Activated CD4-positive, alpha-beta T cell treated with anti-CD3 and anti-CD28 coated beads for 36 hours (primary cell): ENCODE data around the gene ARL3. TPM values are rescaled to one million over a fixed set of nuclear protein-coding genes. Genes with fewer than 3 reads are reported as not detected.
"Not testable (repeated sequence)": the region's sequence is repeated elsewhere in the genome, so short reads cannot be mapped to it uniquely, and the experiment has no call there.

Source experiments
- ATAC-seq: fragments of 200-7000 bp; cut with Tn5 transposase; one replicate; pipeline ENCODE4 v1.10.0; 2021; ENCODE audit warnings: mild to moderate bottlenecking, moderate library complexity
- CTCF ChIA-PET: fragments of 350-600 bp; sonication (Branson Sonifier 250); formaldehyde crosslinking; loops from one replicate; lab custom pipeline; 2021; ENCODE audit warnings: antibody characterized with exemption; lab: Charles Lee
- POLR2A ChIA-PET: fragments of 350-600 bp; sonication (Branson Sonifier 250); formaldehyde crosslinking; loops from one replicate; lab custom pipeline; 2021; ENCODE audit warnings: antibody characterized with exemption, inconsistent platforms; lab: Charles Lee
- DNase-seq: peaks from one replicate; pipeline ENCODE4 v3.0.0-alpha.2; 2020
- H3K27ac Mint-ChIP-seq: one replicate; pipeline ENCODE4 v1.8.0; 2021; ENCODE audit warnings: mixed read lengths
- H3K27me3 Mint-ChIP-seq: one replicate; pipeline ENCODE4 v1.8.0; 2021; ENCODE audit warnings: mixed read lengths
- H3K36me3 Mint-ChIP-seq: one replicate; pipeline ENCODE4 v1.8.0; 2021; ENCODE audit warnings: low read depth, mixed read lengths
- H3K4me1 Mint-ChIP-seq: one replicate; pipeline ENCODE4 v1.8.0; 2021; ENCODE audit warnings: mixed read lengths
- H3K4me3 Mint-ChIP-seq: one replicate; pipeline ENCODE4 v1.8.0; 2021; ENCODE audit warnings: mild to moderate bottlenecking, moderate library complexity, mixed read lengths
- H3K9me3 Mint-ChIP-seq: one replicate; pipeline ENCODE4 v1.8.0; 2021; ENCODE audit warnings: low read depth, mixed read lengths
- intact Hi-C, 2 experiments: fragments of 100-400 bp; cut with DNase I in 1 of 2; cut with micrococcal nuclease in 1 of 2; formaldehyde crosslinking; loops; one replicate each; pipeline versions ENCODE4 v1.14.2 to v1.15.1; 2022 to 2024; cut with DNase I, micrococcal nuclease
- total RNA-seq, 2 experiments: library from RNA; stranded (reverse); gene quantifications; one replicate each; pipeline ENCODE4 v1.2.3, GENCODE V29; 2021

The ARL3 gene
- total RNA-seq, 2 experiments from 2014 or later: 6.4 to 6.9 TPM

- POLR2A ChIA-PET: interaction anchor here (0.5 kb wide), 1 partner anchor 24 kb away, joined by 3 read pairs; no protein-coding TSS in a partner anchor
- ATAC-seq: no peak
- CTCF ChIA-PET: interaction anchor here (0.7 to 1.4 kb wide), 2 partner anchors 8 to 76 kb away, joined by 3 read pairs; no protein-coding TSS in a partner anchor
- H3K27ac Mint-ChIP-seq: no peak overlapping the region
- H3K4me3 Mint-ChIP-seq: no peak overlapping the region
- DNase-seq: no peak
- intact Hi-C loops: no loop called here
- no peaks in the 10 kb centered on the region for H3K9me3 Mint-ChIP-seq
- H3K27me3 Mint-ChIP-seq: no peaks in the 10 kb centered on the region
- H3K36me3 Mint-ChIP-seq: peaks cover 44% of the 10 kb centered on the region
- peaks cover 44% of the 10 kb centered on the region for H3K4me1 Mint-ChIP-seq
Observed at GRCh38 chr10:102720337-102720736, 6.1 kb upstream of the ARL3 start.

GRCh38 chr10:102718220-102718619, 4.0 kb upstream of the ARL3 start:
- Mint-ChIP-seq H3K27me3 (no peaks in the 10 kb centered on the region), H3K9me3 (no peaks in the 10 kb centered on the region), H3K4me1 (peaks cover 47% of the 10 kb centered on the region), H3K36me3 (peaks cover 30% of the 10 kb centered on the region), H3K4me3 (no peak overlapping the region), H3K27ac (no peak overlapping the region)
- intact Hi-C loops: no loop called here
- ChIA-PET CTCF (no interaction called here), POLR2A (no interaction called here)
- ATAC-seq: no peak
- DNase-seq: no peak

- Mint-ChIP-seq H3K27ac (peak overlapping the region; percentile 1), H3K36me3 (peaks cover 29% of the 10 kb centered on the region), H3K4me1 (peaks cover 57% of the 10 kb centered on the region)
- H3K9me3 Mint-ChIP-seq, H3K4me3 Mint-ChIP-seq, intact Hi-C loops, POLR2A ChIA-PET, H3K27me3 Mint-ChIP-seq, DNase-seq, ATAC-seq: not testable (repeated sequence)
- CTCF ChIA-PET: interaction anchor here (1.0 kb wide), 1 partner anchor 25 kb away, joined by 3 read pairs; no protein-coding TSS in a partner anchor
Observed at GRCh38 chr10:102716900-102717565, 2.8 kb upstream of the ARL3 start.

- no peak for DNase-seq
- intact Hi-C loops: loop anchor here (2.0 kb wide), 4 partner anchors 213 to 681 kb away; partner anchors contain the start of genes ACTR1A (in 1 of the 2), ATP5MK (in 1 of the 2), PDCD11 (in 1 of the 2) and PPRC1 (in 1 of the 2)
- ChIA-PET CTCF (interaction anchor here (0.6 to 1.0 kb wide), 3 partner anchors 24 to 1498 kb away, joined by 3 to 5 read pairs (median 3); no protein-coding TSS in a partner anchor), POLR2A (interaction anchor here (1.0 kb wide), 1 partner anchor 70 kb away, joined by 4 read pairs; no protein-coding TSS in a partner anchor)
- H3K4me1 Mint-ChIP-seq: peaks cover 58% of the 10 kb centered on the region
- H3K27ac Mint-ChIP-seq: peak overlapping the region; percentile 5
- no peaks in the 10 kb centered on the region for H3K27me3 Mint-ChIP-seq
- H3K4me3 Mint-ChIP-seq: peak overlapping the region; percentile 82
- peaks cover 25% of the 10 kb centered on the region for H3K36me3 Mint-ChIP-seq
- H3K9me3 Mint-ChIP-seq: no peaks in the 10 kb centered on the region
- ATAC-seq: no peak
Observed at GRCh38 chr10:102715880-102716279, 1.7 kb upstream of the ARL3 start.

- Mint-ChIP-seq H3K9me3 (no peaks in the 10 kb centered on the region), H3K36me3 (peaks cover 22% of the 10 kb centered on the region), H3K27me3 (no peaks in the 10 kb centered on the region), H3K4me1 (peaks cover 63% of the 10 kb centered on the region), H3K27ac (peak within 1 kb of the TSS; percentile 81), H3K4me3 (peak within 1 kb of the TSS; percentile 82)
- ATAC-seq: peak; percentile 13
- ChIA-PET POLR2A (interaction anchor here (0.6 to 2.1 kb wide), 7 partner anchors 30 to 930 kb away, joined by 3 to 8 read pairs (median 6); no protein-coding TSS in a partner anchor), CTCF (interaction anchor here (0.5 to 5.1 kb wide), 15 partner anchors 12 to 872 kb away, joined by 3 to 29 read pairs (median 3); partner anchors contain the start of genes KCNIP2 and TRIM8)
- intact Hi-C loops: loop anchor here (1.0 to 5.0 kb wide), 16 partner anchors 28 to 682 kb away; partner anchors contain the start of genes ACTR1A (in 2 of the 2), WBP1L (in 2 of the 2), ATP5MK (in 1 of the 2) and BORCS7 (in 1 of the 2)
- peak; percentile 79 for DNase-seq
Observed at GRCh38 chr10:102714621-102715455, 641 bp upstream of the ARL3 start, which contains the start of gene SFXN2. Gene SFXN2, plus strand, starts transcription at chr10:102714636. Its CDS starts 12,001 bp downstream, at chr10:102726637.

- peak overlapping the region; percentile 82 for H3K4me3 Mint-ChIP-seq
- DNase-seq (no peak), ATAC-seq (peak; percentile 57)
- no peaks in the 10 kb centered on the region for H3K27me3 Mint-ChIP-seq
- ChIA-PET POLR2A (interaction anchor here (0.5 to 2.1 kb wide), 7 partner anchors 11 to 705 kb away, joined by 3 to 8 read pairs (median 5); partner anchors contain the start of gene WBP1L), CTCF (interaction anchor here (0.7 to 5.1 kb wide), 18 partner anchors 9 to 394 kb away, joined by 3 to 29 read pairs (median 4); partner anchors contain the start of gene TRIM8)
- intact Hi-C loops: loop anchor here (5.0 kb wide), 2 partner anchors 36 to 251 kb away; no protein-coding TSS in a partner anchor
- H3K9me3 Mint-ChIP-seq: no peaks in the 10 kb centered on the region
- peaks cover 18% of the 10 kb centered on the region for H3K36me3 Mint-ChIP-seq
- H3K27ac Mint-ChIP-seq: peak overlapping the region; percentile 63
- H3K4me1 Mint-ChIP-seq: peaks cover 57% of the 10 kb centered on the region
Observed at GRCh38 chr10:102713539-102713813, 721 bp downstream of the ARL3 start.

- Mint-ChIP-seq H3K27ac (peak overlapping the region; percentile 63), H3K4me3 (peak overlapping the region; percentile 82), H3K4me1 (peaks cover 52% of the 10 kb centered on the region), H3K27me3 (no peaks in the 10 kb centered on the region), H3K36me3 (peaks cover 16% of the 10 kb centered on the region), H3K9me3 (no peaks in the 10 kb centered on the region)
- ChIA-PET POLR2A (interaction anchor here (0.5 to 2.1 kb wide), 7 partner anchors 11 to 68 kb away, joined by 3 to 8 read pairs (median 6); no protein-coding TSS in a partner anchor), CTCF (interaction anchor here (0.7 to 5.1 kb wide), 18 partner anchors 9 to 261 kb away, joined by 3 to 29 read pairs (median 4); partner anchors contain the start of gene TRIM8)
- intact Hi-C loops: loop anchor here (5.0 kb wide), 2 partner anchors 36 to 251 kb away; no protein-coding TSS in a partner anchor
- no peak for ATAC-seq
- no peak for DNase-seq
Observed at GRCh38 chr10:102712843-102713538, 1.2 kb downstream of the ARL3 start.

GRCh38 chr10:102712089-102712488, 2.1 kb downstream of the ARL3 start:
- intact Hi-C loops: loop anchor here (5.0 kb wide), 2 partner anchors 35 to 250 kb away; no protein-coding TSS in a partner anchor
- ChIA-PET POLR2A (interaction anchor here (0.6 to 1.5 kb wide), 3 partner anchors 46 to 66 kb away, joined by 6 to 8 read pairs (median 8); no protein-coding TSS in a partner anchor), CTCF (interaction anchor here (0.7 to 5.1 kb wide), 13 partner anchors 29 to 830 kb away, joined by 3 to 29 read pairs (median 4); partner anchors contain the start of genes SUFU and TRIM8)
- H3K36me3 Mint-ChIP-seq: peaks cover 8% of the 10 kb centered on the region
- ATAC-seq (no peak), DNase-seq (no peak)
- H3K9me3 Mint-ChIP-seq: no peaks in the 10 kb centered on the region
- H3K4me1 Mint-ChIP-seq: peaks cover 43% of the 10 kb centered on the region
- peak overlapping the region; percentile 19 for H3K27ac Mint-ChIP-seq
- no peaks in the 10 kb centered on the region for H3K27me3 Mint-ChIP-seq
- H3K4me3 Mint-ChIP-seq: peak overlapping the region; percentile 82

GRCh38 chr10:102710609-102711008, 3.6 kb downstream of the ARL3 start:
- no peaks in the 10 kb centered on the region for H3K36me3 Mint-ChIP-seq
- H3K9me3 Mint-ChIP-seq: no peaks in the 10 kb centered on the region
- H3K27me3 Mint-ChIP-seq: no peaks in the 10 kb centered on the region
- peak overlapping the region; percentile 76 for H3K27ac Mint-ChIP-seq
- DNase-seq (no peak), ATAC-seq (no peak)
- ChIA-PET CTCF (interaction anchor here (0.9 to 5.1 kb wide), 6 partner anchors 9 to 207 kb away, joined by 3 to 29 read pairs (median 4); partner anchors contain the start of genes SUFU, TRIM8 and WBP1L), POLR2A (interaction anchor here (0.6 to 0.7 kb wide), 2 partner anchors 15 to 22 kb away, joined by 5 to 6 read pairs; no protein-coding TSS in a partner anchor)
- H3K4me1 Mint-ChIP-seq: peaks cover 33% of the 10 kb centered on the region
- intact Hi-C loops: loop anchor here (5.0 kb wide), 2 partner anchors 33 to 248 kb away; no protein-coding TSS in a partner anchor
- no peak overlapping the region for H3K4me3 Mint-ChIP-seq

GRCh38 chr10:102705531-102705930, 8.7 kb downstream of the ARL3 start:
- CTCF ChIA-PET: interaction anchor here (0.7 kb wide), 1 partner anchor 48 kb away, joined by 3 read pairs; no protein-coding TSS in a partner anchor
- Mint-ChIP-seq H3K36me3 (peaks cover 2% of the 10 kb centered on the region), H3K4me3 (no peak overlapping the region), H3K4me1 (peaks cover 17% of the 10 kb centered on the region), H3K9me3 (no peaks in the 10 kb centered on the region), H3K27ac (no peak overlapping the region), H3K27me3 (no peaks in the 10 kb centered on the region)
- ATAC-seq (no peak), DNase-seq (no peak)
- POLR2A ChIA-PET: interaction anchor here (0.7 kb wide), 1 partner anchor 45 kb away, joined by 3 read pairs; no protein-coding TSS in a partner anchor
- intact Hi-C loops: no loop called here
